OCI-LY1 (cell line): ENCODE measurements around the gene DHX9.

Experiments
- H2AFZ ChIP-seq: fragments of 200-600 bp; sonication (generic), shearing (Covaris generic); 2 replicates; pipeline ENCODE4 v1.6.0; 2014; ENCODE audit warnings: antibody characterized with exemption, mild to moderate bottlenecking, low read length
- H3F3A ChIP-seq: fragments of 200-600 bp; sonication (generic), shearing (Covaris generic); 2 replicates; pipeline ENCODE4 v1.6.0; 2014; ENCODE audit warnings: mild to moderate bottlenecking, antibody characterized with exemption, low read length, moderate library complexity; ENCODE audit not compliant: insufficient read depth
- H3K27ac ChIP-seq: fragments of 200-600 bp; sonication (generic); 2 replicates; pipeline ENCODE4 v1.5.1; 2014; ENCODE audit warnings: low read length, mixed run types, mild to moderate bottlenecking, low read depth; ENCODE audit not compliant: poor library complexity, severe bottlenecking
- H3K27me3 ChIP-seq: fragments of 200-600 bp; sonication (generic); 2 replicates; pipeline ENCODE4 v1.6.0; 2014; ENCODE audit warnings: antibody characterized with exemption, mild to moderate bottlenecking, low read length, moderate library complexity; ENCODE audit not compliant: insufficient read depth
- H3K36me3 ChIP-seq: fragments of 200-600 bp; sonication (generic); 2 replicates; pipeline ENCODE4 v1.6.1; 2014; ENCODE audit warnings: mild to moderate bottlenecking, antibody characterized with exemption, low read length, moderate library complexity, mixed read lengths; ENCODE audit not compliant: insufficient read depth
- H3K4me1 ChIP-seq: fragments of 200-600 bp; sonication (generic); 2 replicates; pipeline ENCODE4 v1.5.1; 2014; ENCODE audit warnings: mild to moderate bottlenecking, low read length, moderate library complexity; ENCODE audit not compliant: insufficient read depth, severe bottlenecking
- H3K4me2 ChIP-seq: fragments of 200-600 bp; sonication (generic), shearing (Covaris generic); 2 replicates; pipeline ENCODE4 v1.6.1; 2014; ENCODE audit warnings: low read length
- H3K4me3 ChIP-seq: fragments of 200-600 bp; sonication (generic); 2 replicates; pipeline ENCODE4 v1.5.1; 2014; ENCODE audit warnings: low read length, low read depth, mild to moderate bottlenecking, mixed read lengths; ENCODE audit not compliant: poor library complexity, severe bottlenecking
- H3K79me2 ChIP-seq: fragments of 200-600 bp; shearing (Covaris generic); 2 replicates; pipeline ENCODE4 v1.6.1; 2016; ENCODE audit warnings: mixed run types, low read length, mixed read lengths; ENCODE audit not compliant: insufficient read depth
- H3K9ac ChIP-seq: fragments of 200-600 bp; sonication (generic), shearing (Covaris generic); 2 replicates; pipeline ENCODE4 v1.6.1; 2014; ENCODE audit warnings: mild to moderate bottlenecking, low read length, mixed read lengths
- H3K9me2 ChIP-seq: fragments of 200-600 bp; sonication (generic), shearing (Covaris generic); 2 replicates; pipeline ENCODE4 v1.6.1; 2014; ENCODE audit warnings: low read depth, mild to moderate bottlenecking, low read length, mixed read lengths
- H3K9me3 ChIP-seq: fragments of 200-600 bp; shearing (Covaris generic); 2 replicates; pipeline ENCODE4 v1.6.1; 2014; ENCODE audit warnings: low read length, mixed read lengths
- H4K20me1 ChIP-seq: fragments of 200-600 bp; sonication (generic), shearing (Covaris generic); 2 replicates; pipeline ENCODE4 v1.6.0; 2016; ENCODE audit warnings: mild to moderate bottlenecking, low read length; ENCODE audit not compliant: insufficient read depth
- EZH2 ChIP-seq: fragments of 200-600 bp; sonication (generic), shearing (Covaris generic); IDR thresholded peaks from 2 replicates; pipeline ENCODE4 v1.8.0; 2017; ENCODE audit warnings: borderline replicate concordance, mixed run types, mild to moderate bottlenecking, antibody characterized with exemption, low read length, moderate library complexity, mixed read lengths
- TF ChIP-seq, protein P1 (sequence below): fragments of 200-600 bp; sonication (generic), shearing (Covaris generic); IDR thresholded peaks from 2 replicates; pipeline ENCODE4 v1.5.1; 2017; ENCODE audit warnings: mild to moderate bottlenecking, antibody characterized with exemption, low read length, moderate library complexity, mixed read lengths

DHX9 gene

DNA sequence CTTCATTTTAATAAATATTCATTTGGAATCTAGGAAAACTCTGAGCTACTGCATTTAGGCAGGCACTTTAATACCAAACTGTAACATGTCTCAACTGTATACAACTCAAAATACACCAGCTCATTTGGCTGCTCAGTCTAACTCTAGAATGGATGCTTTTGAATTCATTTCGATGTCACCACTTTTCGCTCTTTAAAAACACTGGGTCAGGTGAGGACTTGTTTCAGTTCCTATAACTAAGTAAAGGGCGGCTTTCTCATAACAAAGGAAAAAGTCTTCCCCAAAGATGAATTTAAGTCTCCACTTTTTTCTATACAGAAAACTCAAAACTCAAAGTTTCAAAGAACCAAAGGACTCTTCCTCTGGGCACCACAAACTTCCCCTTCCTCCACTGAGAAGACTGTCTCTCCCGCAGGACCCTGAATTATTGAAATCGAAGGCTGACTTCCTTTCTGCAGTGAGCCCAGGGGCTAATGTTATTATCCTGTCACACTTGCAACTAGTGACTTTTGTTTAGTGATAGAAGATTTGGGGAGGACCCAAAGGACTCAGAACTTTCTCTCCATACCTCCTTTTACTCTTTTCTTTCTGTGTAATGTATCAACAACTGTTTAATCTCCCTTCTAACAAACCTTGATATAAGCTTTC is 9.7 kb upstream of the DHX9 start:
- Histone ChIP-seq H3K27ac (no peak overlapping the region), H3K4me1 (peaks cover 11% of the 10 kb centered on the region), H3K4me3 (peak overlapping the region; percentile 10), H2AFZ (no peak overlapping the region), H4K20me1 (no peaks in the 10 kb centered on the region), H3F3A (no peaks in the 10 kb centered on the region), H3K36me3 (no peaks in the 10 kb centered on the region), H3K9me2 (no peaks in the 10 kb centered on the region), H3K4me2 (peak overlapping the region; percentile 48), H3K9ac (no peak overlapping the region), H3K79me2 (no peaks in the 10 kb centered on the region), H3K27me3 (no peaks in the 10 kb centered on the region), H3K9me3 (no peaks in the 10 kb centered on the region)
- TF ChIP-seq EZH2, result no peak
- TF ChIP-seq, protein P1, sequence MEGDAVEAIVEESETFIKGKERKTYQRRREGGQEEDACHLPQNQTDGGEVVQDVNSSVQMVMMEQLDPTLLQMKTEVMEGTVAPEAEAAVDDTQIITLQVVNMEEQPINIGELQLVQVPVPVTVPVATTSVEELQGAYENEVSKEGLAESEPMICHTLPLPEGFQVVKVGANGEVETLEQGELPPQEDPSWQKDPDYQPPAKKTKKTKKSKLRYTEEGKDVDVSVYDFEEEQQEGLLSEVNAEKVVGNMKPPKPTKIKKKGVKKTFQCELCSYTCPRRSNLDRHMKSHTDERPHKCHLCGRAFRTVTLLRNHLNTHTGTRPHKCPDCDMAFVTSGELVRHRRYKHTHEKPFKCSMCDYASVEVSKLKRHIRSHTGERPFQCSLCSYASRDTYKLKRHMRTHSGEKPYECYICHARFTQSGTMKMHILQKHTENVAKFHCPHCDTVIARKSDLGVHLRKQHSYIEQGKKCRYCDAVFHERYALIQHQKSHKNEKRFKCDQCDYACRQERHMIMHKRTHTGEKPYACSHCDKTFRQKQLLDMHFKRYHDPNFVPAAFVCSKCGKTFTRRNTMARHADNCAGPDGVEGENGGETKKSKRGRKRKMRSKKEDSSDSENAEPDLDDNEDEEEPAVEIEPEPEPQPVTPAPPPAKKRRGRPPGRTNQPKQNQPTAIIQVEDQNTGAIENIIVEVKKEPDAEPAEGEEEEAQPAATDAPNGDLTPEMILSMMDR, result no peak

DNA sequence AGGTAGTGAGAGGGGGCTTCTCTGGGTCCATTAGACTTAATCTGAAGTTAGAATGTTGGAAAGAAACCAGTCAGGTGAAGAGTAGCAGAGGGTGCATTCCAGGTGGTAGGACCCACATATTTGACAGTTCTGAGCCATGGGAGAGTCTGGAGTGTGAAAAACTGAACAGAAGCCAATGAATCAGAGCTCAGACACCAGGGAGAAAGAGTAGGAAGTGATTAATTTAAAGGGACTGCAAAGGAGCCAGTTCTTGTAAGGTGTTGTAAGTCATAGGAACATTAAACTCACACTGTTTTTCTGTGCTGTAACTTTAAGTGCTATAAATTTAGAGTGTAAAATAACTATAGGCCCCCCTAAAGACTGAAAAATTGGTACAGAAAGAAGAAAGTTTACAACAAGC is 5.9 kb upstream of the DHX9 start:
- no peak overlapping the region for H3K27ac ChIP-seq
- H4K20me1 ChIP-seq, result no peaks in the 10 kb centered on the region
- TF ChIP-seq, protein P1, result no peak
- no peak for TF ChIP-seq EZH2
- no peaks in the 10 kb centered on the region for H3K9me3 ChIP-seq
- no peaks in the 10 kb centered on the region for H3K36me3 ChIP-seq
- no peak overlapping the region for H3K4me3 ChIP-seq
- H3F3A ChIP-seq, result no peaks in the 10 kb centered on the region
- H3K27me3 ChIP-seq, result no peaks in the 10 kb centered on the region
- H3K9ac ChIP-seq, result no peak overlapping the region
- H3K9me2 ChIP-seq, result no peaks in the 10 kb centered on the region
- no peak overlapping the region for H2AFZ ChIP-seq
- peaks cover 12% of the 10 kb centered on the region for H3K4me1 ChIP-seq
- no peaks in the 10 kb centered on the region for H3K79me2 ChIP-seq
- H3K4me2 ChIP-seq, result no peak overlapping the region

DNA sequence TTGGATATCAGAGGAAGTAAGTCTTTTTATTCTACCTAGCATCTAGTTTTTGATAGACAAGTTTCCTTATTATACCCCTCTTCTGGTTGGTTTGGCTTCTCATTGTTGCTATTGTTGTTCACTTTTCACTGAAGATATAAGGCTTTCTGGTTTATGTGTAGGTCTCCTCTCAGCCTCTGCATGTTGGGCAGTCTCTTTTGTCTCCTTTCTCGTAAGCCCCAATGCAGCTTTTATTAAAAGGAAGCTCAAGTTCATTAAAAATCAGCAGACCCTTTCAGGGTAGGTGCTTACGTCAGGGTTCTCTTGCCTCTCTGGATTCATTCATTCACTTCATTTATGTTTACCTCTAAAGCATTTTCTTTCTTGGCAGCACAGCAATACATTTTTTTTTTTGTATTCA is 4.8 kb upstream of the DHX9 start:
- TF ChIP-seq EZH2, result no peak
- TF ChIP-seq, protein P1, result no peak
- H3K4me1 ChIP-seq, result peaks cover 12% of the 10 kb centered on the region
- H3K4me2 ChIP-seq, result no peak overlapping the region
- no peaks in the 10 kb centered on the region for H3K27me3 ChIP-seq
- H3F3A ChIP-seq, result no peaks in the 10 kb centered on the region
- no peaks in the 10 kb centered on the region for H3K9me2 ChIP-seq
- no peak overlapping the region for H3K4me3 ChIP-seq
- no peaks in the 10 kb centered on the region for H3K9me3 ChIP-seq
- no peak overlapping the region for H3K9ac ChIP-seq
- no peak overlapping the region for H3K27ac ChIP-seq
- no peaks in the 10 kb centered on the region for H3K79me2 ChIP-seq
- H2AFZ ChIP-seq, result no peak overlapping the region
- H4K20me1 ChIP-seq, result no peaks in the 10 kb centered on the region
- H3K36me3 ChIP-seq, result no peaks in the 10 kb centered on the region
